Smooth muscle cell (in vitro differentiated cells): ENCODE measurements around the gene MYRIP. TPM values are rescaled to one million over a fixed set of nuclear protein-coding genes. Genes with fewer than 3 reads are reported as not detected.

ENCODE experiments used
- DNase-seq: peaks from one replicate; lab custom pipeline; 2025; ENCODE audit not compliant: unreplicated experiment; lab: John Stamatoyannopoulos, UW
- H2AFZ ChIP-seq: fragments of 200-600 bp; sonication (generic); 2 replicates; pipeline ENCODE4 v1.6.0; 2016; ENCODE audit warnings: antibody characterized with exemption, low read depth, mild to moderate bottlenecking
- H3F3A ChIP-seq: fragments of 200-600 bp; sonication (generic); 2 replicates; pipeline ENCODE4 v1.6.0; 2017; ENCODE audit warnings: antibody characterized with exemption, low read depth
- H3K27ac ChIP-seq: fragments of 200-600 bp; sonication (generic); 2 replicates; pipeline ENCODE4 v1.5.1; 2016; ENCODE audit warnings: low read depth, mild to moderate bottlenecking
- H3K27me3 ChIP-seq: fragments of 200-600 bp; sonication (generic); 2 replicates; pipeline ENCODE4 v1.6.1; 2016; ENCODE audit warnings: low read depth, mild to moderate bottlenecking
- H3K36me3 ChIP-seq: fragments of 200-600 bp; sonication (generic); 2 replicates; pipeline ENCODE4 v1.5.1; 2016; ENCODE audit warnings: low read depth
- H3K4me1 ChIP-seq: fragments of 200-600 bp; sonication (generic); 2 replicates; pipeline ENCODE4 v1.5.1; 2016; ENCODE audit warnings: low read depth
- H3K4me2 ChIP-seq: fragments of 200-600 bp; sonication (generic); 2 replicates; pipeline ENCODE4 v1.6.0; 2016; ENCODE audit warnings: mild to moderate bottlenecking
- H3K4me3 ChIP-seq: fragments of 200-600 bp; sonication (generic); 2 replicates; pipeline ENCODE4 v1.5.1; 2016; ENCODE audit warnings: mild to moderate bottlenecking
- H3K79me2 ChIP-seq: fragments of 200-600 bp; sonication (generic); 2 replicates; pipeline ENCODE4 v1.6.0; 2016; ENCODE audit warnings: low read depth, mild to moderate bottlenecking
- H3K9ac ChIP-seq: fragments of 200-600 bp; sonication (generic); 2 replicates; pipeline ENCODE4 v1.6.0; 2016; ENCODE audit warnings: low read depth
- H3K9me3 ChIP-seq: fragments of 200-600 bp; sonication (generic); replicated peaks from 2 replicates; pipeline ENCODE4 v1.5.1; 2016; ENCODE audit warnings: low read depth
- H4K20me1 ChIP-seq: fragments of 200-600 bp; sonication (generic); 2 replicates; pipeline ENCODE4 v1.6.0; 2016; ENCODE audit warnings: low read depth
- WGBS: methylation state at CpG from one replicate; pipeline ENCODE4 v1.1.7; 2016; ENCODE audit warnings: low lambda C conversion rate; 5-methylcytosine and 5-hydroxymethylcytosine counted together
- polyA plus RNA-seq: library from polyadenylated mRNA; unstranded; fragments of >200 nt; fragmentation: Nextera tagmentation; extraction: Ambion mirVana; gene quantifications from 2 replicates; pipeline ENCODE4 v1.2.1, GENCODE V29; 2016
- total RNA-seq: library from RNA; depleted of rRNA; stranded (reverse); fragments of >200 nt; gene quantifications from 2 replicates; pipeline ENCODE4 v1.2.3, GENCODE V29; 2014
- TF ChIP-seq, protein P1 (sequence below): fragments of 200-600 bp; sonication (generic); IDR thresholded peaks from 2 replicates; pipeline ENCODE4 v1.5.1; 2017; ENCODE audit warnings: borderline replicate concordance, mild to moderate bottlenecking, antibody characterized with exemption; ENCODE audit not compliant: insufficient read depth, poor library complexity, severe bottlenecking

Gene MYRIP
- total and polyA plus RNA-seq, 2 experiments from 2014 or later: not detected

DNA sequence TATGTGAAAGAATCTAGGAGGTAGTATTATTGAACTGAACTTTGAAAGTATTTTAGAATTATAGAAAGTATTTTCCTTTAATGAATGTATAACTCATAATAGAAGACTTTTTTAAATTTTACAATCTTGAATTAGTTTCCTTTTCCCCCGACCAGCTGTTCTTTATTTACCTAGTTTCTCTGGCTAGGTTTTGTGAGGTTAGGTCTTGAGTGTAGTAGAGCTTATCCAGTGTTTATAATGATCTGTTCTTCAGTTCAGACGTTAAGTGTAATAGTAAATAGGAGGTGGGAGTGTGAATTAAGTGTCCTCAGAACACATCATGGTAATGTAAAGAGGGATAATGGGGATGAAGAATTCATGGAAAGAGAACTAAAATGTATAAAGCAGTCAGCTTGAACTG, 93.8 kb downstream of the MYRIP start:
- TF ChIP-seq, protein P1, sequence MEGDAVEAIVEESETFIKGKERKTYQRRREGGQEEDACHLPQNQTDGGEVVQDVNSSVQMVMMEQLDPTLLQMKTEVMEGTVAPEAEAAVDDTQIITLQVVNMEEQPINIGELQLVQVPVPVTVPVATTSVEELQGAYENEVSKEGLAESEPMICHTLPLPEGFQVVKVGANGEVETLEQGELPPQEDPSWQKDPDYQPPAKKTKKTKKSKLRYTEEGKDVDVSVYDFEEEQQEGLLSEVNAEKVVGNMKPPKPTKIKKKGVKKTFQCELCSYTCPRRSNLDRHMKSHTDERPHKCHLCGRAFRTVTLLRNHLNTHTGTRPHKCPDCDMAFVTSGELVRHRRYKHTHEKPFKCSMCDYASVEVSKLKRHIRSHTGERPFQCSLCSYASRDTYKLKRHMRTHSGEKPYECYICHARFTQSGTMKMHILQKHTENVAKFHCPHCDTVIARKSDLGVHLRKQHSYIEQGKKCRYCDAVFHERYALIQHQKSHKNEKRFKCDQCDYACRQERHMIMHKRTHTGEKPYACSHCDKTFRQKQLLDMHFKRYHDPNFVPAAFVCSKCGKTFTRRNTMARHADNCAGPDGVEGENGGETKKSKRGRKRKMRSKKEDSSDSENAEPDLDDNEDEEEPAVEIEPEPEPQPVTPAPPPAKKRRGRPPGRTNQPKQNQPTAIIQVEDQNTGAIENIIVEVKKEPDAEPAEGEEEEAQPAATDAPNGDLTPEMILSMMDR: no peak

DNA sequence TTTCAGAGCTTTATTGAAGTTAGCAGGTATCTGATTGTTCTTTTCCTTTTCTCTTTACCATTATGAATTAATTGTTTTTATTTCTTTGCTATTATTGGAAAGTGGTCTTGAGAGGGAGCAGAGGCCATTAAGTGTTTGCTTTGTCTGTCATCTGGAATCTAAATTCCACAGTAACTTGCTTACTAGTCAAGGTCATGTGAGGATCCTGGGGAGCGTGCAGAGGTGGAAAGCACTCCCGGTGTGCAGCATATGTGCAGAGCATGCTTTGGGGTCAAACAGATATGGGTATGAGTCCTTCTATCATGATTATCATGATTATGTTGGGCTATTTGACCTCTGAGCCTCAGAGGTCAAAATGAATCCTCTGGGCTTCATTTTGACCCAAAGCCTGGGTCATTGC, 96.4 kb downstream of the MYRIP start:
- H3K4me3 ChIP-seq: no peak overlapping the region
- H4K20me1 ChIP-seq: no peaks in the 10 kb centered on the region
- no peaks in the 10 kb centered on the region for H3K27me3 ChIP-seq
- no peak overlapping the region for H3K27ac ChIP-seq
- no peaks in the 10 kb centered on the region for H3K36me3 ChIP-seq
- H3K79me2 ChIP-seq: no peaks in the 10 kb centered on the region
- TF ChIP-seq, protein P1: no peak
- H2AFZ ChIP-seq: no peak overlapping the region
- 95% methylated on average over 2 of the region's 2 CpGs for WGBS
- no peak overlapping the region for H3K9ac ChIP-seq
- no peaks in the 10 kb centered on the region for H3K9me3 ChIP-seq
- H3K4me2 ChIP-seq: no peak overlapping the region
- H3K4me1 ChIP-seq: no peaks in the 10 kb centered on the region
- no peak for DNase-seq
- H3F3A ChIP-seq: no peaks in the 10 kb centered on the region

More for the DNA sequence above, 93.8 kb downstream of the MYRIP start:
- no peak for DNase-seq
- H3K27ac ChIP-seq: no peak overlapping the region
- H4K20me1 ChIP-seq: no peaks in the 10 kb centered on the region
- H3K27me3 ChIP-seq: no peaks in the 10 kb centered on the region
- H3K4me2 ChIP-seq: no peak overlapping the region
- WGBS: 66% methylated on average over 2 of the region's 2 CpGs
- no peak overlapping the region for H2AFZ ChIP-seq
- no peaks in the 10 kb centered on the region for H3F3A ChIP-seq
- no peaks in the 10 kb centered on the region for H3K4me1 ChIP-seq
- no peaks in the 10 kb centered on the region for H3K79me2 ChIP-seq
- H3K36me3 ChIP-seq: no peaks in the 10 kb centered on the region
- H3K9me3 ChIP-seq: no peaks in the 10 kb centered on the region
- H3K9ac ChIP-seq: no peak overlapping the region
- H3K4me3 ChIP-seq: no peak overlapping the region

DNA sequence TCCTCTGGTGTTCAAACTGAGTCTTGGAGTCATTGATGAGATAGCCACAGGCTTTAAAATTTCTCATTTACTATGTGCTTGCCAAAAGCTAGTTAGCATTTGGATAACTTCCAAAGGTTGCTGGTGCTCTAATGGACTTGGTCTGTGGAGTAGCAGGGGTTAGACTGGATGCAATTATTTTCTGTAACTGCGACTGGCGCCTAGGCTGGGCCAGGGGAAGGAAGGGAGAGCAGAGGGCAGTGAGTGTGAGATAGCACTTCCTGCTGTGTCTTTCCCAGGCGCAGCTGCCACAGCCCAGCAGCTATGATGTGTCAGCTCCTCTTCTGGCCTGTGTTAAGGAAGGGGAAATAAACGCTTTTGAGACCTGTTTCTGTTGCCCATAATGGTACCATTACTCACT, 98.6 kb downstream of the MYRIP start:
- H2AFZ ChIP-seq: no peak overlapping the region
- no peaks in the 10 kb centered on the region for H3F3A ChIP-seq
- no peaks in the 10 kb centered on the region for H3K4me1 ChIP-seq
- H3K36me3 ChIP-seq: no peaks in the 10 kb centered on the region
- H3K9ac ChIP-seq: no peak overlapping the region
- H3K79me2 ChIP-seq: no peaks in the 10 kb centered on the region
- no peak overlapping the region for H3K4me3 ChIP-seq
- TF ChIP-seq, protein P1: no peak
- no peak for DNase-seq
- no peaks in the 10 kb centered on the region for H3K27me3 ChIP-seq
- no peaks in the 10 kb centered on the region for H3K9me3 ChIP-seq
- 71% methylated on average over 4 of the region's 4 CpGs for WGBS
- no peak overlapping the region for H3K27ac ChIP-seq
- H3K4me2 ChIP-seq: no peak overlapping the region
- no peaks in the 10 kb centered on the region for H4K20me1 ChIP-seq

DNA sequence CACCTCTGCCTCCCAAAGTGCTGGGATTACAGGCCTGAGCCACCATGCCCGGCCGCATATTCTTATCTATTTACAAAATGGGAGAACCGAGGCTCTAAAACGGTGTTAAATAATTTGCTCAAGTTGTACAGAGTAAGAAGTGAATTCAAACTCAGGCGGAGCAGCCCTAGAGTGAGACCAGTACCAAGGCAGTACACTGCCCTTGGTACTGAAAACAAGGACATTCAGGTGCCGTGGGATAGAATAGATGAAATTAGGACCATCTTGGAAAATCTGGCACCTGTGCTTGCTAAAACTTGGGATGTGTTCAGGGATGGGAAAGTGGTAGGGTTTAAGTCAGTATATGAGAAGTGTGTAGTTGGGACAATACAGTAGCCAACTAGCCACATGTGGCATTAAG, 100.7 kb downstream of the MYRIP start:
- H3K4me2 ChIP-seq: no peak overlapping the region
- no peaks in the 10 kb centered on the region for H3K4me1 ChIP-seq
- no peak overlapping the region for H3K4me3 ChIP-seq
- H3K9me3 ChIP-seq: no peaks in the 10 kb centered on the region
- H2AFZ ChIP-seq: no peak overlapping the region
- H3F3A ChIP-seq: no peaks in the 10 kb centered on the region
- no peaks in the 10 kb centered on the region for H3K27me3 ChIP-seq
- H3K9ac ChIP-seq: no peak overlapping the region
- TF ChIP-seq, protein P1: no peak
- H3K27ac ChIP-seq: no peak overlapping the region
- WGBS: 87% methylated on average over 6 of the region's 6 CpGs
- no peaks in the 10 kb centered on the region for H4K20me1 ChIP-seq
- DNase-seq: no peak
- no peaks in the 10 kb centered on the region for H3K79me2 ChIP-seq
- no peaks in the 10 kb centered on the region for H3K36me3 ChIP-seq
